GM23248 (cell line): ENCODE results near the gene GNG10. TPM values are rescaled to one million over a fixed set of nuclear protein-coding genes. Genes with fewer than 3 reads are reported as not detected.

Source experiments
- DNase-seq: peaks from one replicate; pipeline ENCODE4 v3.0.0-alpha.2; 2015
- H2AFZ ChIP-seq: fragments of 200-600 bp; sonication (generic); 2 replicates; pipeline ENCODE4 v1.6.1; 2016; ENCODE audit warnings: antibody characterized with exemption
- H3F3A ChIP-seq: fragments of 200-600 bp; sonication (generic); 2 replicates; pipeline ENCODE4 v1.6.1; 2016; ENCODE audit warnings: mild to moderate bottlenecking, antibody characterized with exemption, mixed run types; ENCODE audit not compliant: insufficient read depth
- H3K27ac ChIP-seq: fragments of 200-600 bp; sonication (generic); 2 replicates; pipeline ENCODE4 v1.5.1; 2016; ENCODE audit warnings: mild to moderate bottlenecking
- H3K27me3 ChIP-seq: fragments of 200-600 bp; sonication (generic); replicated peaks from 2 replicates; pipeline ENCODE4 v1.6.1; 2016; ENCODE audit warnings: mild to moderate bottlenecking; ENCODE audit not compliant: insufficient read depth
- H3K36me3 ChIP-seq: fragments of 200-600 bp; sonication (generic); 2 replicates; pipeline ENCODE4 v1.6.1; 2016; ENCODE audit warnings: low read depth, mild to moderate bottlenecking
- H3K4me1 ChIP-seq: fragments of 200-600 bp; sonication (generic); 2 replicates; pipeline ENCODE4 v1.6.1; 2016; ENCODE audit warnings: mild to moderate bottlenecking; ENCODE audit not compliant: insufficient read depth
- H3K4me2 ChIP-seq: fragments of 200-600 bp; sonication (generic); one replicate; pipeline ENCODE4 v1.6.1; 2016; ENCODE audit warnings: mild to moderate bottlenecking; ENCODE audit not compliant: unreplicated experiment
- H3K4me3 ChIP-seq: fragments of 200-600 bp; sonication (generic); 2 replicates; pipeline ENCODE4 v1.5.1; 2016; ENCODE audit warnings: mild to moderate bottlenecking
- H3K79me2 ChIP-seq: fragments of 200-600 bp; sonication (generic); 2 replicates; pipeline ENCODE4 v1.6.1; 2016; ENCODE audit warnings: mild to moderate bottlenecking; ENCODE audit not compliant: insufficient read depth
- H3K9ac ChIP-seq: fragments of 200-600 bp; sonication (generic); 2 replicates; pipeline ENCODE4 v1.6.1; 2016; ENCODE audit warnings: mild to moderate bottlenecking
- H3K9me2 ChIP-seq: fragments of 200-600 bp; sonication (generic); 2 replicates; pipeline ENCODE4 v1.6.1; 2016; ENCODE audit warnings: mixed run types, mild to moderate bottlenecking, moderate library complexity; ENCODE audit not compliant: insufficient read depth
- H3K9me3 ChIP-seq: fragments of 200-600 bp; sonication (generic); one replicate; pipeline ENCODE4 v1.6.1; 2017; ENCODE audit warnings: low read depth
- H4K20me1 ChIP-seq: fragments of 200-600 bp; sonication (generic); 2 replicates; pipeline ENCODE4 v1.6.0; 2016; ENCODE audit not compliant: insufficient read depth
- EZH2 ChIP-seq: fragments of 200-600 bp; sonication (generic); IDR thresholded peaks from 2 replicates; pipeline ENCODE4 v1.6.1; 2018; ENCODE audit warnings: antibody characterized with exemption, mild to moderate bottlenecking; ENCODE audit not compliant: insufficient read depth, poor library complexity, severe bottlenecking
- EZH2phosphoT487 ChIP-seq: fragments of 200-600 bp; sonication (generic); IDR thresholded peaks from 2 replicates; pipeline ENCODE4 v1.6.1; 2018; ENCODE audit warnings: antibody characterized with exemption, moderate library complexity, mild to moderate bottlenecking, low read depth; ENCODE audit not compliant: insufficient read depth
- WGBS, 2 experiments: methylation state at CpG; one replicate each; pipeline ENCODE4 v1.1.6; 2015 to 2017; ENCODE audit warnings: low lambda C conversion rate in 2 of 2, low coverage in 1 of 2; ENCODE audit errors: missing lambda C conversion rate in 2 of 2; 5-methylcytosine and 5-hydroxymethylcytosine counted together
- in situ Hi-C: fragments of 300-500 bp; cut with MboI; formaldehyde crosslinking; loops from 2 replicates; pipeline ENCODE4 v1.15.0; 2020
- polyA plus RNA-seq: library from polyadenylated mRNA; unstranded; fragments of >200 nt; fragmentation: Nextera tagmentation; extraction: Ambion mirVana; gene quantifications from 2 replicates; pipeline ENCODE4 v1.2.1, GENCODE V29; 2016
- total RNA-seq: library from RNA; depleted of rRNA; stranded (reverse); fragments of >200 nt; shearing (Covaris generic); gene quantifications from 2 replicates; pipeline ENCODE4 v1.2.3, GENCODE V29; 2014; rRNA removed

The GNG10 gene
- total and polyA plus RNA-seq, 2 experiments from 2014 or later = 116 to 122 TPM

GRCh38 chr9:111712369-111712768 is 51.0 kb downstream of the GNG10 start:
- Histone ChIP-seq H3K27ac (no peak overlapping the region), H3K4me3 (no peak overlapping the region), H3K9me3 (no peaks in the 10 kb centered on the region), H3K79me2 (no peaks in the 10 kb centered on the region), H3F3A (no peaks in the 10 kb centered on the region), H3K4me2 (no peak overlapping the region), H3K4me1 (no peaks in the 10 kb centered on the region), H4K20me1 (no peaks in the 10 kb centered on the region), H3K9me2 (no peaks in the 10 kb centered on the region; the same call in 1 of the 2 replicates), H3K36me3 (no peaks in the 10 kb centered on the region), H3K27me3 (no peaks in the 10 kb centered on the region), H3K9ac (no peak overlapping the region), H2AFZ (no peak overlapping the region)
- WGBS, 2 experiments = 99 to 100% methylated on average over 3 of the region's 3 CpGs
- TF ChIP-seq EZH2 = no peak
- no peak for TF ChIP-seq EZH2phosphoT487
- DNase-seq = no peak
- in situ Hi-C loops = no loop called here

GRCh38 chr9:111715471-111715870 is 54.1 kb downstream of the GNG10 start:
- in situ Hi-C loops = no loop called here
- no peaks in the 10 kb centered on the region for H3K4me1 ChIP-seq
- no peaks in the 10 kb centered on the region for H3F3A ChIP-seq
- TF ChIP-seq EZH2 = no peak
- no peak for TF ChIP-seq EZH2phosphoT487
- DNase-seq = no peak
- no peaks in the 10 kb centered on the region for H3K27me3 ChIP-seq
- H3K36me3 ChIP-seq = no peaks in the 10 kb centered on the region
- no peaks in the 10 kb centered on the region; the same call in 1 of the 2 replicates for H3K9me2 ChIP-seq
- no peaks in the 10 kb centered on the region for H4K20me1 ChIP-seq
- H3K4me2 ChIP-seq = no peak overlapping the region
- no peak overlapping the region for H2AFZ ChIP-seq
- no peak overlapping the region for H3K4me3 ChIP-seq
- no peaks in the 10 kb centered on the region for H3K79me2 ChIP-seq
- no peak overlapping the region for H3K9ac ChIP-seq
- no peak overlapping the region for H3K27ac ChIP-seq
- H3K9me3 ChIP-seq = no peaks in the 10 kb centered on the region

GRCh38 chr9:111719541-111719940 is 58.1 kb downstream of the GNG10 start:
- no peaks in the 10 kb centered on the region; the same call in 1 of the 2 replicates for H3K9me2 ChIP-seq
- H3F3A ChIP-seq = no peaks in the 10 kb centered on the region
- no peak overlapping the region for H3K27ac ChIP-seq
- no peak overlapping the region for H3K4me2 ChIP-seq
- no peaks in the 10 kb centered on the region for H3K4me1 ChIP-seq
- no peak overlapping the region for H3K4me3 ChIP-seq
- in situ Hi-C loops = no loop called here
- WGBS, 2 experiments = 90 to 95% methylated on average over 2 of the region's 2 CpGs
- H4K20me1 ChIP-seq = no peaks in the 10 kb centered on the region
- no peaks in the 10 kb centered on the region for H3K36me3 ChIP-seq
- H2AFZ ChIP-seq = no peak overlapping the region
- no peak for DNase-seq
- no peaks in the 10 kb centered on the region for H3K27me3 ChIP-seq
- H3K9ac ChIP-seq = no peak overlapping the region
- H3K79me2 ChIP-seq = no peaks in the 10 kb centered on the region
- no peaks in the 10 kb centered on the region for H3K9me3 ChIP-seq
- no peak for TF ChIP-seq EZH2
- TF ChIP-seq EZH2phosphoT487 = no peak

Other genes starting within 250 kb of the GNG10 start
- gene ECPAS, start 177.2 kb upstream of the GNG10 start, total RNA-seq = 51.1 and 65.3 TPM in 2 replicates
- gene ECPAS, start 177.2 kb upstream of the GNG10 start, polyA plus RNA-seq = 32.0 and 32.9 TPM in 2 replicates
- gene ZNF483, start 136.4 kb upstream of the GNG10 start, total RNA-seq = 0.25 and 0.32 TPM in 2 replicates
- gene ZNF483, start 136.4 kb upstream of the GNG10 start, polyA plus RNA-seq = 0.18 and 0.49 TPM in 2 replicates
- gene PTGR1, start 62.0 kb upstream of the GNG10 start, total RNA-seq = 65.2 and 74.9 TPM in 2 replicates
- gene PTGR1, start 62.0 kb upstream of the GNG10 start, polyA plus RNA-seq = 91.9 and 99.5 TPM in 2 replicates
- 14.4 and 15.0 TPM in 2 replicates for gene DNAJC25, start 30.3 kb upstream of the GNG10 start, total RNA-seq
- gene DNAJC25, start 30.3 kb upstream of the GNG10 start, polyA plus RNA-seq = 10.2 and 11.2 TPM in 2 replicates
- gene SHOC1, start 133.3 kb downstream of the GNG10 start, total RNA-seq = not detected in 2 replicates
- gene SHOC1, start 133.3 kb downstream of the GNG10 start, polyA plus RNA-seq = 0.09 and 0.11 TPM in 2 replicates
- gene UGCG, start 235.2 kb downstream of the GNG10 start, total RNA-seq = 148 and 172 TPM in 2 replicates
- gene UGCG, start 235.2 kb downstream of the GNG10 start, polyA plus RNA-seq = 73.1 and 73.6 TPM in 2 replicates